Measurements from ENCODE around the gene SPEM3.
"Not testable (repeated sequence)": the region's sequence is repeated elsewhere in the genome, so short reads cannot be mapped to it uniquely, and the experiment has no call there.

Gene SPEM3

GRCh38 chr17:7442142-7442541 lies 13.5 kb downstream of the SPEM3 start:
- DNase-seq (ENCODE audit: low spot score): no peak

GRCh38 chr17:7443499-7444485 lies 15.1 kb downstream of the SPEM3 start:
- no peak for DNase-seq (ENCODE audit: low spot score)

- peak; percentile 86 for DNase-seq (ENCODE audit: low spot score)
These were observed 16.3 kb downstream of the SPEM3 start, which contains the start of gene CHRNB1 for GRCh38 chr17:7444682-7445618. TSS of gene CHRNB1 (plus strand) at chr17:7445061. CDS start at chr17:7445128, 67 bp downstream.

GRCh38 chr17:7445619-7445968 lies 16.9 kb downstream of the SPEM3 start:
- DNase-seq (ENCODE audit: low spot score): peak; percentile 88

GRCh38 chr17:7448461-7448860 lies 19.8 kb downstream of the SPEM3 start:
- no peak for DNase-seq (ENCODE audit: low spot score)

- DNase-seq (ENCODE audit: low spot score): no peak
These were observed 31.4 kb downstream of the SPEM3 start for GRCh38 chr17:7459961-7460545.

- no peak for DNase-seq (ENCODE audit: low spot score)
These were observed 32.4 kb downstream of the SPEM3 start for GRCh38 chr17:7460850-7461660.

- no peak for DNase-seq (ENCODE audit: low spot score)
These were observed 34.1 kb downstream of the SPEM3 start for GRCh38 chr17:7462474-7463371.

- no peak for DNase-seq (ENCODE audit: low spot score)
These were observed 34.8 kb downstream of the SPEM3 start for GRCh38 chr17:7463372-7463846.

GRCh38 chr17:7464081-7464480 lies 35.4 kb downstream of the SPEM3 start:
- DNase-seq (ENCODE audit: low spot score): no peak

- DNase-seq (ENCODE audit: low spot score): no peak
These were observed 37.1 kb downstream of the SPEM3 start for GRCh38 chr17:7465597-7466275.

- DNase-seq (ENCODE audit: low spot score): no peak
These were observed 37.6 kb downstream of the SPEM3 start for GRCh38 chr17:7466318-7466638.

- no peak for DNase-seq (ENCODE audit: low spot score)
These were observed 38.1 kb downstream of the SPEM3 start for GRCh38 chr17:7466639-7467341.

GRCh38 chr17:7467498-7467897 lies 38.8 kb downstream of the SPEM3 start:
- DNase-seq (ENCODE audit: low spot score): no peak

- no peak for DNase-seq (ENCODE audit: low spot score)
These were observed 39.6 kb downstream of the SPEM3 start for GRCh38 chr17:7468290-7468689.

- DNase-seq (ENCODE audit: low spot score): no peak
These were observed 40.2 kb downstream of the SPEM3 start for GRCh38 chr17:7468804-7469389.

GRCh38 chr17:7469843-7470242 lies 41.2 kb downstream of the SPEM3 start:
- not testable (repeated sequence) for DNase-seq (ENCODE audit: low spot score)

- DNase-seq (ENCODE audit: low spot score): not testable (repeated sequence)
These were observed 41.9 kb downstream of the SPEM3 start for GRCh38 chr17:7470457-7470973.
